OCI-LY1 (cell line): ENCODE measurements around the gene USP13.

Source experiments
- CTCF ChIP-seq: fragments of 200-600 bp; sonication (generic), shearing (Covaris generic); IDR thresholded peaks from 2 replicates; pipeline ENCODE4 v1.5.1; 2017; ENCODE audit warnings: mild to moderate bottlenecking, antibody characterized with exemption, low read length, moderate library complexity, mixed read lengths
- EZH2 ChIP-seq: fragments of 200-600 bp; sonication (generic), shearing (Covaris generic); IDR thresholded peaks from 2 replicates; pipeline ENCODE4 v1.8.0; 2017; ENCODE audit warnings: borderline replicate concordance, mixed run types, mild to moderate bottlenecking, antibody characterized with exemption, low read length, moderate library complexity, mixed read lengths

- no peak for TF ChIP-seq EZH2
- TF ChIP-seq CTCF: no peak
These were observed 139.0 kb downstream of the USP13 start for GRCh38 chr3:179791793-179792192.
